Gastrocnemius medialis (tissue), 4 donors: ENCODE data around the gene TTLL8. TPM values are rescaled to one million over a fixed set of nuclear protein-coding genes. Genes with fewer than 3 reads are reported as not detected.

Experiments
- ATAC-seq, 2 donors: fragments of 150-250 bp; one replicate each; pipeline ENCODE4 v1.9.1; 2016
- DNase-seq, 2 donors: peaks; one replicate each; pipeline ENCODE4 v3.0.0-alpha.2; 2019
- H3K27ac ChIP-seq, 4 donors: fragments of 200-600 bp; sonication (generic); 1 replicate in 1 of 4; 2 replicates in 3 of 4; pipeline ENCODE4 v1.5.1; 2016 to 2018; ENCODE audit warnings: mild to moderate bottlenecking in 2 of 4, moderate library complexity in 1 of 4
- H3K27me3 ChIP-seq, 3 donors: fragments of 200-600 bp; sonication (generic) in 2 of 3; 1 replicate in 1 of 3; 2 replicates in 2 of 3; pipeline versions ENCODE4 v1.5.1 to v1.6.0; 2016 to 2019; ENCODE audit warnings: mild to moderate bottlenecking in 1 of 3, moderate library complexity in 1 of 3
- H3K36me3 ChIP-seq, 2 donors: fragments of 200-600 bp; sonication (generic) in 1 of 2; one replicate each; pipeline ENCODE4 v1.5.1; 2017 to 2018
- H3K4me1 ChIP-seq, 2 donors: fragments of 200-600 bp; sonication (generic) in 1 of 2; one replicate each; pipeline ENCODE4 v1.5.1; 2016 to 2017; ENCODE audit warnings: mild to moderate bottlenecking in 2 of 2
- H3K4me3 ChIP-seq, 4 donors: fragments of 200-600 bp; sonication (generic) in 3 of 4; 1 replicate in 1 of 4; 2 replicates in 3 of 4; pipeline ENCODE4 v1.5.1; 2016 to 2019; ENCODE audit warnings: mild to moderate bottlenecking in 2 of 4
- H3K9me3 ChIP-seq, 3 donors: fragments of 200-600 bp; sonication (generic) in 2 of 3; 1 replicate in 1 of 3; 2 replicates in 2 of 3; pipeline ENCODE4 v1.5.1; 2016 to 2019
- CTCF ChIP-seq, 5 experiments: fragments of 450-650 bp in 3 of 5; fragments of 200-600 bp in 2 of 5; sonication (generic) in 2 of 5; IDR thresholded peaks in 4 of 5; conservative IDR thresholded peaks in 1 of 5; 1 replicate in 4 of 5; 2 replicates in 1 of 5; pipeline ENCODE4 v1.5.1; 2016 to 2019; ENCODE audit warnings: antibody characterized with exemption in 5 of 5, mild to moderate bottlenecking in 3 of 5, moderate library complexity in 3 of 5
- POLR2A ChIP-seq, 2 donors: fragments of 450-650 bp; IDR thresholded peaks; one replicate each; pipeline ENCODE4 v1.6.1; 2017; ENCODE audit warnings: antibody characterized with exemption in 2 of 2, mild to moderate bottlenecking in 2 of 2, moderate library complexity in 2 of 2
- in situ Hi-C, 4 donors: fragments of 200-750 bp; cut with MboI; loops; one replicate each; pipeline versions ENCODE4 v1.15.0 to v1.8.0; 2017; ENCODE audit warnings: low sequenced_read_pairs in 4 of 4
- intact Hi-C: fragments of 100-400 bp; cut with DNase I; formaldehyde crosslinking; loops from one replicate; pipeline ENCODE4 v1.15.1; 2023; ENCODE audit warnings: low total_unique reads
- total RNA-seq, 4 donors: library from RNA; depleted of rRNA; stranded (reverse); fragments of >200 nt; gene quantifications; one replicate each; pipeline versions ENCODE4 v1.1.0 to v1.2.3, GENCODE V29; 2016

The TTLL8 gene
- total RNA-seq, 4 donors from 2014 or later = not detected

GRCh38 chr22:50063589-50064393, 5.7 kb upstream of the TTLL8 start:
- ATAC-seq = no peak
- H3K4me3 ChIP-seq = no peak overlapping the region
- H3K4me1 ChIP-seq = no peaks in the 10 kb centered on the region
- DNase-seq = no peak
- no peaks in the 10 kb centered on the region for H3K9me3 ChIP-seq
- H3K27ac ChIP-seq = no peak overlapping the region
- in situ Hi-C loops = no loop called here
- TF ChIP-seq CTCF (IDR thresholded peaks at IDR 0.05 in 4 of 5, conservative IDR thresholded peaks at IDR 0.05 in 1 of 5) (no peak), POLR2A (IDR thresholded peaks at IDR 0.05) (no peak)
- H3K27me3 ChIP-seq = peaks cover 28 to 39% (median 34%) of the 10 kb centered on the region in 3 donors
- intact Hi-C loops = no loop called here
- H3K36me3 ChIP-seq = no peaks in the 10 kb centered on the region

GRCh38 chr22:50062509-50063135, 4.5 kb upstream of the TTLL8 start:
- no peaks in the 10 kb centered on the region for H3K9me3 ChIP-seq
- no peaks in the 10 kb centered on the region for H3K36me3 ChIP-seq
- peaks cover 37 to 45% (median 39%) of the 10 kb centered on the region in 3 donors for H3K27me3 ChIP-seq
- ATAC-seq (no peak), DNase-seq (no peak)
- no peaks in the 10 kb centered on the region for H3K4me1 ChIP-seq
- H3K4me3 ChIP-seq = no peak overlapping the region
- H3K27ac ChIP-seq = no peak overlapping the region
- TF ChIP-seq CTCF (IDR thresholded peaks at IDR 0.05 in 4 of 5, conservative IDR thresholded peaks at IDR 0.05 in 1 of 5) (no peak), POLR2A (IDR thresholded peaks at IDR 0.05) (no peak)
- intact Hi-C loops = no loop called here
- in situ Hi-C loops = no loop called here

GRCh38 chr22:50061824-50062355, 3.8 kb upstream of the TTLL8 start:
- H3K27me3 ChIP-seq = peaks cover 36 to 48% (median 40%) of the 10 kb centered on the region in 3 donors
- DNase-seq = no peak

GRCh38 chr22:50061141-50061823, 3.2 kb upstream of the TTLL8 start:
- in situ Hi-C loops (no loop called here), intact Hi-C loops (no loop called here)
- H3K36me3 ChIP-seq = no peaks in the 10 kb centered on the region
- H3K9me3 ChIP-seq = no peaks in the 10 kb centered on the region
- DNase-seq (no peak), ATAC-seq (no peak)
- TF ChIP-seq CTCF (IDR thresholded peaks at IDR 0.05 in 4 of 5, conservative IDR thresholded peaks at IDR 0.05 in 1 of 5) = no peak
- TF ChIP-seq POLR2A (IDR thresholded peaks at IDR 0.05) = no peak
- no peaks in the 10 kb centered on the region for H3K4me1 ChIP-seq
- peaks cover 34 to 51% (median 43%) of the 10 kb centered on the region in 3 donors for H3K27me3 ChIP-seq
- no peak overlapping the region for H3K27ac ChIP-seq
- H3K4me3 ChIP-seq = no peak overlapping the region

More at GRCh38 chr22:50061824-50062355, 3.8 kb upstream of the TTLL8 start:
- no peak for TF ChIP-seq CTCF (IDR thresholded peaks at IDR 0.05 in 4 of 5, conservative IDR thresholded peaks at IDR 0.05 in 1 of 5)
- no peak for TF ChIP-seq POLR2A (IDR thresholded peaks at IDR 0.05)
- Histone ChIP-seq H3K9me3 (no peaks in the 10 kb centered on the region), H3K4me1 (no peaks in the 10 kb centered on the region), H3K27ac (no peak overlapping the region), H3K36me3 (no peaks in the 10 kb centered on the region), H3K4me3 (no peak overlapping the region)
- intact Hi-C loops (no loop called here), in situ Hi-C loops (no loop called here)
- ATAC-seq = no peak
